Astrocyte (in vitro differentiated cells and primary cell): Measurements from ENCODE around the gene AP2M1. TPM values are rescaled to one million over a fixed set of nuclear protein-coding genes. Genes with fewer than 3 reads are reported as not detected.

Experiments used
- DNase-seq: peaks from one replicate; pipeline ENCODE4 v3.0.0-alpha.2; 2010; ENCODE audit warnings: low read depth
- FAIRE-seq: peaks from 2 replicates; lab custom pipeline; 2011; peaks lifted over from hg19 to GRCh38; lab: Jason Lieb, UNC
- H2AFZ ChIP-seq: 2 replicates; pipeline ENCODE4 v1.6.0; 2012; ENCODE audit warnings: low read depth, low read length, inconsistent platforms
- H3K27ac ChIP-seq: 2 replicates; pipeline ENCODE4 v1.5.1; 2011; ENCODE audit warnings: low read depth, low read length, inconsistent platforms
- H3K27me3 ChIP-seq: 2 replicates; pipeline ENCODE4 v1.6.0; 2011; ENCODE audit warnings: low read length, inconsistent platforms; ENCODE audit not compliant: insufficient read depth
- H3K36me3 ChIP-seq: 2 replicates; pipeline ENCODE4 v1.5.1; 2011; ENCODE audit warnings: low read length, inconsistent platforms; ENCODE audit not compliant: insufficient read depth
- H3K4me1 ChIP-seq: 2 replicates; pipeline ENCODE4 v1.5.1; 2011; ENCODE audit warnings: low read length, inconsistent platforms; ENCODE audit not compliant: insufficient read depth
- H3K4me2 ChIP-seq: 2 replicates; pipeline ENCODE4 v1.6.0; 2012; ENCODE audit warnings: low read length, inconsistent platforms
- H3K4me3 ChIP-seq: 2 replicates; pipeline ENCODE4 v1.5.1; 2011; ENCODE audit warnings: low read depth, mild to moderate bottlenecking, low read length, inconsistent platforms; ENCODE audit not compliant: insufficient read depth
- H3K79me2 ChIP-seq: 2 replicates; pipeline ENCODE4 v1.6.0; 2012; ENCODE audit warnings: mild to moderate bottlenecking, low read length, inconsistent platforms; ENCODE audit not compliant: insufficient read depth
- H3K9ac ChIP-seq: 2 replicates; pipeline ENCODE4 v1.6.0; 2012; ENCODE audit warnings: mild to moderate bottlenecking, low read length, inconsistent platforms
- H3K9me3 ChIP-seq: 2 replicates; pipeline ENCODE4 v1.5.1; 2012; ENCODE audit warnings: low read depth, mild to moderate bottlenecking, low read length, inconsistent platforms; ENCODE audit not compliant: insufficient read depth
- H4K20me1 ChIP-seq: 2 replicates; pipeline ENCODE4 v1.6.0; 2012; ENCODE audit warnings: low read length, inconsistent platforms; ENCODE audit not compliant: insufficient read depth
- H3K27ac Mint-ChIP-seq: one replicate; pipeline ENCODE4 v1.8.0; 2021; ENCODE audit warnings: mild to moderate bottlenecking, mixed read lengths; ENCODE audit not compliant: unreplicated experiment
- H3K27me3 Mint-ChIP-seq: one replicate; pipeline ENCODE4 v1.8.0; 2021; ENCODE audit warnings: low read depth, mixed read lengths; ENCODE audit not compliant: unreplicated experiment
- H3K36me3 Mint-ChIP-seq: one replicate; pipeline ENCODE4 v1.8.0; 2021; ENCODE audit warnings: low read depth, mixed read lengths; ENCODE audit not compliant: unreplicated experiment
- H3K4me1 Mint-ChIP-seq: one replicate; pipeline ENCODE4 v1.8.0; 2021; ENCODE audit warnings: low read depth, mixed read lengths; ENCODE audit not compliant: unreplicated experiment
- H3K4me3 Mint-ChIP-seq: one replicate; pipeline ENCODE4 v1.8.0; 2021; ENCODE audit warnings: mild to moderate bottlenecking, moderate library complexity, mixed read lengths; ENCODE audit not compliant: unreplicated experiment
- H3K9me3 Mint-ChIP-seq: one replicate; pipeline ENCODE4 v1.8.0; 2021; ENCODE audit warnings: mild to moderate bottlenecking, mixed read lengths; ENCODE audit not compliant: unreplicated experiment
- EZH2 ChIP-seq: IDR thresholded peaks from 2 replicates; pipeline ENCODE4 v1.6.1; 2012; ENCODE audit warnings: mild to moderate bottlenecking, low read length, inconsistent platforms; ENCODE audit not compliant: insufficient read depth
- total RNA-seq: library from RNA; stranded (reverse); gene quantifications from 2 replicates; pipeline ENCODE4 v1.2.1, GENCODE V29; 2021
- TF ChIP-seq, protein P1 (sequence below): IDR thresholded peaks from 2 replicates; pipeline ENCODE4 v1.5.1; 2011; ENCODE audit warnings: low read depth, mild to moderate bottlenecking, inconsistent platforms, low read length, moderate library complexity; ENCODE audit not compliant: insufficient read depth

The AP2M1 gene
- total RNA-seq, 1 donor from 2014 or later = 603 TPM

- FAIRE-seq (no peak), DNase-seq (no peak)
- H3K9me3 Mint-ChIP-seq = no peaks in the 10 kb centered on the region
- H3K27me3 Mint-ChIP-seq = peaks cover 21% of the 10 kb centered on the region
- Histone ChIP-seq H3K79me2 (no peaks in the 10 kb centered on the region), H3K4me1 (no peaks in the 10 kb centered on the region), H3K4me2 (no peak overlapping the region), H3K9ac (no peak overlapping the region), H4K20me1 (no peaks in the 10 kb centered on the region), H3K27ac (no peak overlapping the region), H3K27me3 (peaks cover 2% of the 10 kb centered on the region), H3K36me3 (no peaks in the 10 kb centered on the region), H3K4me3 (no peak overlapping the region), H2AFZ (no peak overlapping the region), H3K9me3 (no peaks in the 10 kb centered on the region)
- TF ChIP-seq, protein P1, sequence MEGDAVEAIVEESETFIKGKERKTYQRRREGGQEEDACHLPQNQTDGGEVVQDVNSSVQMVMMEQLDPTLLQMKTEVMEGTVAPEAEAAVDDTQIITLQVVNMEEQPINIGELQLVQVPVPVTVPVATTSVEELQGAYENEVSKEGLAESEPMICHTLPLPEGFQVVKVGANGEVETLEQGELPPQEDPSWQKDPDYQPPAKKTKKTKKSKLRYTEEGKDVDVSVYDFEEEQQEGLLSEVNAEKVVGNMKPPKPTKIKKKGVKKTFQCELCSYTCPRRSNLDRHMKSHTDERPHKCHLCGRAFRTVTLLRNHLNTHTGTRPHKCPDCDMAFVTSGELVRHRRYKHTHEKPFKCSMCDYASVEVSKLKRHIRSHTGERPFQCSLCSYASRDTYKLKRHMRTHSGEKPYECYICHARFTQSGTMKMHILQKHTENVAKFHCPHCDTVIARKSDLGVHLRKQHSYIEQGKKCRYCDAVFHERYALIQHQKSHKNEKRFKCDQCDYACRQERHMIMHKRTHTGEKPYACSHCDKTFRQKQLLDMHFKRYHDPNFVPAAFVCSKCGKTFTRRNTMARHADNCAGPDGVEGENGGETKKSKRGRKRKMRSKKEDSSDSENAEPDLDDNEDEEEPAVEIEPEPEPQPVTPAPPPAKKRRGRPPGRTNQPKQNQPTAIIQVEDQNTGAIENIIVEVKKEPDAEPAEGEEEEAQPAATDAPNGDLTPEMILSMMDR = no peak
- TF ChIP-seq EZH2 = no peak
- H3K4me3 Mint-ChIP-seq = no peak overlapping the region
- no peaks in the 10 kb centered on the region for H3K4me1 Mint-ChIP-seq
- no peak overlapping the region for H3K27ac Mint-ChIP-seq
- H3K36me3 Mint-ChIP-seq = no peaks in the 10 kb centered on the region
Measured at GRCh38 chr3:184218814-184219213, 44.2 kb downstream of the AP2M1 start.

- Mint-ChIP-seq H3K4me1 (no peaks in the 10 kb centered on the region), H3K36me3 (no peaks in the 10 kb centered on the region), H3K4me3 (no peak overlapping the region), H3K27me3 (peaks cover 38% of the 10 kb centered on the region), H3K9me3 (no peaks in the 10 kb centered on the region), H3K27ac (no peak overlapping the region)
- no peak for DNase-seq
- no peak overlapping the region for H3K9ac ChIP-seq
- no peaks in the 10 kb centered on the region for H3K9me3 ChIP-seq
- peaks cover 7% of the 10 kb centered on the region for H3K27me3 ChIP-seq
- H3K27ac ChIP-seq = no peak overlapping the region
- TF ChIP-seq, protein P1 = no peak
- no peak for TF ChIP-seq EZH2
- no peak overlapping the region for H3K4me3 ChIP-seq
- no peaks in the 10 kb centered on the region for H3K36me3 ChIP-seq
- no peaks in the 10 kb centered on the region for H3K4me1 ChIP-seq
- H3K79me2 ChIP-seq = no peaks in the 10 kb centered on the region
- no peak overlapping the region for H2AFZ ChIP-seq
- no peaks in the 10 kb centered on the region for H4K20me1 ChIP-seq
- FAIRE-seq = no peak
- no peak overlapping the region for H3K4me2 ChIP-seq
Measured at GRCh38 chr3:184222521-184222920, 47.9 kb downstream of the AP2M1 start.

DNA sequence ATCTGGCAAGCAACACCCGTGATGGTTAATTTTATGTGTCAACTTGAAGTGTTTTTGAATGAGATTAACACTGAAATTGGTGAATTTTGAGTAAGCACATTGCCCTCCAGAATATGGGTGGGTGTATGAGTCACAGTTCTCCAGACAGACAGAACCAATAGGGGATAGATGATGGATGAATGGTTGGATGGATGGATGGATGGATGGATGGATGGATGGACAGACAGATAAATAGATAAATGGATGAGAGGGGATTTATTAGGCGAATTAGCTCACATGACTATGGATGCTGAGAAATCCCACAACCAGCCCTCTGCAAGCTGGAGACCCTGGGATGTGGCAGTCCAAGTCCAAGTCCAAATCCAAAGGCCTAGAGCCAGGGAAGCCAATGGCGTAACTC lies 49.3 kb downstream of the AP2M1 start:
- H3K27ac Mint-ChIP-seq = no peak overlapping the region
- peaks cover 44% of the 10 kb centered on the region for H3K27me3 Mint-ChIP-seq
- FAIRE-seq (no peak), DNase-seq (no peak)
- Histone ChIP-seq H3K9ac (no peak overlapping the region), H2AFZ (no peak overlapping the region), H3K27me3 (peaks cover 21% of the 10 kb centered on the region), H3K9me3 (no peaks in the 10 kb centered on the region), H3K27ac (no peak overlapping the region), H3K4me2 (no peak overlapping the region), H3K79me2 (no peaks in the 10 kb centered on the region), H3K4me3 (no peak overlapping the region), H3K4me1 (no peaks in the 10 kb centered on the region), H3K36me3 (no peaks in the 10 kb centered on the region), H4K20me1 (peaks cover 3% of the 10 kb centered on the region)
- H3K4me3 Mint-ChIP-seq = no peak overlapping the region
- H3K36me3 Mint-ChIP-seq = no peaks in the 10 kb centered on the region
- no peaks in the 10 kb centered on the region for H3K4me1 Mint-ChIP-seq
- TF ChIP-seq, protein P1 = no peak
- H3K9me3 Mint-ChIP-seq = no peaks in the 10 kb centered on the region
